BLaER1 treated with 17β-estradiol and CSF1 and Interleukin-3, amounts not matched to agents 10 nM and 100 nM (cell line): ENCODE data around the gene COL25A1.

ENCODE experiments used
- H3K27ac ChIP-seq, 11 experiments: shearing (Covaris generic); formaldehyde crosslinking; 2 replicates each; pipeline ENCODE4 v1.8.1; 2022
- H3K27me3 ChIP-seq, 11 experiments: shearing (Covaris generic); formaldehyde crosslinking; 2 replicates each; pipeline ENCODE4 v1.8.1; 2022
- H3K36me3 ChIP-seq, 11 experiments: shearing (Covaris generic); formaldehyde crosslinking; 2 replicates each; pipeline ENCODE4 v1.8.1; 2022
- H3K4me1 ChIP-seq, 10 experiments: shearing (Covaris generic); formaldehyde crosslinking; 2 replicates each; pipeline ENCODE4 v1.8.1; 2022
- H3K4me2 ChIP-seq, 11 experiments: shearing (Covaris generic); formaldehyde crosslinking; 2 replicates each; pipeline ENCODE4 v1.8.1; 2022
- H3K4me3 ChIP-seq, 10 experiments: shearing (Covaris generic); formaldehyde crosslinking; 2 replicates each; pipeline ENCODE4 v1.8.1; 2022
- H3K9ac ChIP-seq, 11 experiments: shearing (Covaris generic); formaldehyde crosslinking; 2 replicates each; pipeline ENCODE4 v1.8.1; 2022
- H3K9me3 ChIP-seq, 11 experiments: shearing (Covaris generic); formaldehyde crosslinking; replicated peaks in 1 of 11; 2 replicates each; pipeline ENCODE4 v1.8.1; 2022
- H4K20me1 ChIP-seq, 11 experiments: shearing (Covaris generic); formaldehyde crosslinking; 2 replicates each; pipeline ENCODE4 v1.8.1; 2022
- Cebpa-rat ChIP-seq, 11 experiments: shearing (Covaris generic); IDR thresholded peaks; 2 replicates each; pipeline ENCODE4 v1.8.1; 2022

Gene COL25A1

GRCh38 chr4:108972613-108973283 lies 329.7 kb downstream of the COL25A1 start:
- Histone ChIP-seq H3K36me3 (no peaks in the 10 kb centered on the region), H3K27me3 (no peaks in the 10 kb centered on the region), H3K9me3 (no peaks in the 10 kb centered on the region), H3K27ac (no peak overlapping the region), H3K4me1 (peaks cover 0 to 6% (median 0%) of the 10 kb centered on the region in 10 experiments; a peak in 2 of 20 replicates), H3K4me2 (0 out of 22 replicates have a peak overlapping the region, but pooled peaks of 2 of the 11 experiments have one; percentile 3 to 8), H3K9ac (no peak overlapping the region), H4K20me1 (no peaks in the 10 kb centered on the region), H3K4me3 (no peak overlapping the region)
- no peak for TF ChIP-seq Cebpa-rat (IDR thresholded peaks at IDR 0.05)

GRCh38 chr4:108971473-108971872 lies 331.0 kb downstream of the COL25A1 start:
- H3K4me1 ChIP-seq: peaks cover 0 to 6% (median 0%) of the 10 kb centered on the region in 10 experiments; a peak in 2 of 20 replicates
- no peaks in the 10 kb centered on the region for H3K36me3 ChIP-seq
- H3K27me3 ChIP-seq: no peaks in the 10 kb centered on the region
- no peaks in the 10 kb centered on the region for H3K9me3 ChIP-seq
- H3K4me3 ChIP-seq: no peak overlapping the region
- H3K27ac ChIP-seq: no peak overlapping the region
- no peak overlapping the region for H3K4me2 ChIP-seq
- no peak overlapping the region for H3K9ac ChIP-seq
- TF ChIP-seq Cebpa-rat (IDR thresholded peaks at IDR 0.05): no peak
- H4K20me1 ChIP-seq: no peaks in the 10 kb centered on the region

GRCh38 chr4:108965472-108966076 lies 336.9 kb downstream of the COL25A1 start:
- no peaks in the 10 kb centered on the region for H4K20me1 ChIP-seq
- no peaks in the 10 kb centered on the region for H3K27me3 ChIP-seq
- no peaks in the 10 kb centered on the region for H3K9me3 ChIP-seq
- no peaks in the 10 kb centered on the region for H3K36me3 ChIP-seq
- no peaks in the 10 kb centered on the region for H3K4me1 ChIP-seq
- H3K27ac ChIP-seq: no peak overlapping the region
- no peak for TF ChIP-seq Cebpa-rat (IDR thresholded peaks at IDR 0.05)
- no peak overlapping the region for H3K4me3 ChIP-seq
- H3K9ac ChIP-seq: no peak overlapping the region
- H3K4me2 ChIP-seq: no peak overlapping the region

GRCh38 chr4:108965016-108965415 lies 337.4 kb downstream of the COL25A1 start:
- Histone ChIP-seq H3K9ac (no peak overlapping the region), H4K20me1 (no peaks in the 10 kb centered on the region), H3K4me2 (no peak overlapping the region), H3K27ac (no peak overlapping the region), H3K9me3 (no peaks in the 10 kb centered on the region), H3K36me3 (no peaks in the 10 kb centered on the region), H3K27me3 (no peaks in the 10 kb centered on the region), H3K4me1 (no peaks in the 10 kb centered on the region), H3K4me3 (no peak overlapping the region)
- TF ChIP-seq Cebpa-rat (IDR thresholded peaks at IDR 0.05): no peak

GRCh38 chr4:108963910-108964309 lies 338.5 kb downstream of the COL25A1 start:
- Histone ChIP-seq H3K9ac (no peak overlapping the region), H3K4me3 (no peak overlapping the region), H3K27me3 (no peaks in the 10 kb centered on the region), H3K27ac (no peak overlapping the region), H3K4me1 (no peaks in the 10 kb centered on the region), H4K20me1 (no peaks in the 10 kb centered on the region), H3K36me3 (no peaks in the 10 kb centered on the region), H3K9me3 (no peaks in the 10 kb centered on the region), H3K4me2 (no peak overlapping the region)
- TF ChIP-seq Cebpa-rat (IDR thresholded peaks at IDR 0.05): no peak

- no peaks in the 10 kb centered on the region for H4K20me1 ChIP-seq
- H3K27me3 ChIP-seq: no peaks in the 10 kb centered on the region
- no peak for TF ChIP-seq Cebpa-rat (IDR thresholded peaks at IDR 0.05)
- no peaks in the 10 kb centered on the region for H3K9me3 ChIP-seq
- no peak overlapping the region for H3K27ac ChIP-seq
- H3K4me3 ChIP-seq: no peak overlapping the region
- H3K4me2 ChIP-seq: no peak overlapping the region
- 0 out of 20 replicates have a peak, but pooled peaks cover 0 to 6% (median 0%) of the 10 kb centered on the region in 10 experiments for H3K4me1 ChIP-seq
- no peak overlapping the region for H3K9ac ChIP-seq
- no peaks in the 10 kb centered on the region for H3K36me3 ChIP-seq
Measured at GRCh38 chr4:108959491-108959890, 343.0 kb downstream of the COL25A1 start.

- TF ChIP-seq Cebpa-rat (IDR thresholded peaks at IDR 0.05): no peak
- H3K27me3 ChIP-seq: no peaks in the 10 kb centered on the region
- no peak overlapping the region for H3K9ac ChIP-seq
- H3K4me2 ChIP-seq: no peak overlapping the region
- H3K4me1 ChIP-seq: 0 out of 20 replicates have a peak, but pooled peaks cover 0 to 6% (median 0%) of the 10 kb centered on the region in 10 experiments
- H3K4me3 ChIP-seq: no peak overlapping the region
- H3K27ac ChIP-seq: no peak overlapping the region
- no peaks in the 10 kb centered on the region for H3K36me3 ChIP-seq
- no peaks in the 10 kb centered on the region for H4K20me1 ChIP-seq
- H3K9me3 ChIP-seq: no peaks in the 10 kb centered on the region
Measured at GRCh38 chr4:108954880-108955279, 347.6 kb downstream of the COL25A1 start.

GRCh38 chr4:108953941-108954340 lies 348.5 kb downstream of the COL25A1 start:
- Histone ChIP-seq H3K9ac (no peak overlapping the region), H3K27ac (no peak overlapping the region), H3K36me3 (no peaks in the 10 kb centered on the region), H3K4me2 (no peak overlapping the region), H4K20me1 (no peaks in the 10 kb centered on the region), H3K9me3 (no peaks in the 10 kb centered on the region), H3K27me3 (no peaks in the 10 kb centered on the region), H3K4me3 (no peak overlapping the region), H3K4me1 (0 out of 20 replicates have a peak, but pooled peaks cover 0 to 6% (median 0%) of the 10 kb centered on the region in 10 experiments)
- no peak for TF ChIP-seq Cebpa-rat (IDR thresholded peaks at IDR 0.05)

- TF ChIP-seq Cebpa-rat (IDR thresholded peaks at IDR 0.05): no peak
- no peak overlapping the region for H3K27ac ChIP-seq
- 0 out of 20 replicates have a peak, but pooled peaks cover 0 to 5% (median 0%) of the 10 kb centered on the region in 10 experiments for H3K4me1 ChIP-seq
Measured at GRCh38 chr4:108950158-108950915, 352.1 kb downstream of the COL25A1 start.

More at GRCh38 chr4:108950158-108950915, 352.1 kb downstream of the COL25A1 start:
- H3K4me2 ChIP-seq: no peak overlapping the region
- H3K4me3 ChIP-seq: no peak overlapping the region
- no peaks in the 10 kb centered on the region for H3K9me3 ChIP-seq
- H3K36me3 ChIP-seq: no peaks in the 10 kb centered on the region
- H4K20me1 ChIP-seq: no peaks in the 10 kb centered on the region
- H3K27me3 ChIP-seq: no peaks in the 10 kb centered on the region
- no peak overlapping the region for H3K9ac ChIP-seq
